Adrenal gland (tissue), 5 donors: ENCODE measurements around the gene SENP8.

Experiments used
- POLR2A ChIP-seq, 2 donors: fragments of 450-650 bp; IDR thresholded peaks; one replicate each; pipeline ENCODE4 v1.6.1; 2017; ENCODE audit warnings: antibody characterized with exemption in 2 of 2, mild to moderate bottlenecking in 2 of 2, moderate library complexity in 1 of 2
- TF ChIP-seq, protein P1 (sequence below), 6 experiments: fragments of 450-650 bp in 4 of 6; fragments of 200-600 bp in 2 of 6; sonication (generic) in 1 of 6; IDR thresholded peaks; 1 replicate in 5 of 6; 2 replicates in 1 of 6; pipeline versions ENCODE4 v1.5.1 to v1.8.0; 2016 to 2021; ENCODE audit warnings: antibody characterized with exemption in 6 of 6, mild to moderate bottlenecking in 2 of 6, moderate library complexity in 1 of 6
- donor health status: DM: no; HTN: no; CAD: no.

DNA sequence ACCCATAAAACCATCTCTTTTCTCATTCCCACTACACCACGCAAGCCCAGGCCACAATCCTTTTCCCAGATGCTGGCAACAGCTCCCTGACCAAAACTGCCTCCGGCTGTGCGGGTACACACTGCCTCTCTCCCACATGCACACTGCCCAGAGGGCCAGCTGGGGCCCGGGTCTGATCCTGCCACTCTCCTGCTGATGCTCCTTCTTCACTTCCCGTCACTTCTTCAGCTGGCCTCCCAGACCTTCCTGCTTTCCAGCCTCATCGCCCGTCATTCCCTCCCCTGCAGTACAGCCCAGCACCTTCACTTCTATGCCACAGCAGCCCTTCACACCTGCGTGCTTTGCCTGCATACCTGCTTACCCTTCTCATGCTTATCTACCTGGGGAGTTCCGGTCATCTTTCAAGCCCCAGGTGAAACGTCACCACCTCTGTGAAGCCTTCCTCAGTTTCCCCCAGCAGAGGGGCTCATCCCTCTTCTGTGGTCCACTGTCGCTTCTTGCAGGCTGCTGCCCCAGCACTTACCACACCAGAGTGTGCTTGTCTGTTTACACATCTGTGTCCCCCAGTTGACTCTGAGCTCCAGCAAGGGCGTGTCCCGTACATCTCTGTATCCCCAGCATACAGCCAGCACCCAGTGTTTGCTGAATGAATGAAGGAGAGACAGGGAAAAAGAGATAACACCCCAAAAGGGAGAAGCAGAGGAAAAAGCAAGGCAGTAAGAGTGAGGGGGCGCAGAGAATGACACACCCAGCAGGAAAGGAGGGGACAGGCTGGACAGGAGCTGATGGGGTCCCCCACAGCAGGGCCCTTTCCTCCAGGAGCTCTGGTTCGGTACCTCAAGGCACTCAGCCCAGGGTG is 57.2 kb downstream of the SENP8 start:
- TF ChIP-seq, protein P1, sequence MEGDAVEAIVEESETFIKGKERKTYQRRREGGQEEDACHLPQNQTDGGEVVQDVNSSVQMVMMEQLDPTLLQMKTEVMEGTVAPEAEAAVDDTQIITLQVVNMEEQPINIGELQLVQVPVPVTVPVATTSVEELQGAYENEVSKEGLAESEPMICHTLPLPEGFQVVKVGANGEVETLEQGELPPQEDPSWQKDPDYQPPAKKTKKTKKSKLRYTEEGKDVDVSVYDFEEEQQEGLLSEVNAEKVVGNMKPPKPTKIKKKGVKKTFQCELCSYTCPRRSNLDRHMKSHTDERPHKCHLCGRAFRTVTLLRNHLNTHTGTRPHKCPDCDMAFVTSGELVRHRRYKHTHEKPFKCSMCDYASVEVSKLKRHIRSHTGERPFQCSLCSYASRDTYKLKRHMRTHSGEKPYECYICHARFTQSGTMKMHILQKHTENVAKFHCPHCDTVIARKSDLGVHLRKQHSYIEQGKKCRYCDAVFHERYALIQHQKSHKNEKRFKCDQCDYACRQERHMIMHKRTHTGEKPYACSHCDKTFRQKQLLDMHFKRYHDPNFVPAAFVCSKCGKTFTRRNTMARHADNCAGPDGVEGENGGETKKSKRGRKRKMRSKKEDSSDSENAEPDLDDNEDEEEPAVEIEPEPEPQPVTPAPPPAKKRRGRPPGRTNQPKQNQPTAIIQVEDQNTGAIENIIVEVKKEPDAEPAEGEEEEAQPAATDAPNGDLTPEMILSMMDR (IDR thresholded peaks at IDR 0.05): no peak
- TF ChIP-seq POLR2A (IDR thresholded peaks at IDR 0.05): no peak
